GM23338 (cell line): ENCODE measurements around the gene PDGFRB. TPM values are rescaled to one million over a fixed set of nuclear protein-coding genes. Genes with fewer than 3 reads are reported as not detected.
A peak's percentile ranks its signal among the peaks of the same experiment; 100 is the strongest.

ENCODE experiments used
- ATAC-seq: fragments of 200-7000 bp; cut with Tn5 transposase; 3 replicates; pipeline ENCODE4 v1.9.1; 2020
- DNase-seq: peaks from one replicate; pipeline ENCODE4 v3.0.0-alpha.2; 2015; ENCODE audit warnings: low spot score
- H2AFZ ChIP-seq: fragments of 200-600 bp; sonication (generic); 2 replicates; pipeline ENCODE4 v1.8.0; 2016; ENCODE audit warnings: antibody characterized with exemption, mild to moderate bottlenecking, moderate library complexity
- H3F3A ChIP-seq: fragments of 200-600 bp; sonication (generic); replicated peaks from 2 replicates; pipeline ENCODE4 v1.8.0; 2017; ENCODE audit warnings: antibody characterized with exemption, mixed run types, low read depth
- H3K27ac ChIP-seq: fragments of 200-600 bp; sonication (generic); 2 replicates; pipeline ENCODE4 v1.6.1; 2016; ENCODE audit warnings: low read depth
- H3K27me3 ChIP-seq: fragments of 200-600 bp; sonication (generic); 2 replicates; pipeline ENCODE4 v1.8.0; 2016; ENCODE audit warnings: mild to moderate bottlenecking, mixed run types, moderate library complexity; ENCODE audit not compliant: insufficient read depth
- H3K36me3 ChIP-seq: fragments of 200-600 bp; sonication (generic); 2 replicates; pipeline ENCODE4 v1.8.0; 2016; ENCODE audit warnings: mild to moderate bottlenecking; ENCODE audit not compliant: insufficient read depth
- H3K4me1 ChIP-seq: fragments of 200-600 bp; sonication (generic); 2 replicates; pipeline ENCODE4 v1.8.0; 2016; ENCODE audit warnings: mild to moderate bottlenecking, moderate library complexity; ENCODE audit not compliant: insufficient read depth
- H3K4me2 ChIP-seq: fragments of 200-600 bp; sonication (generic); 2 replicates; pipeline ENCODE4 v1.7.1; 2017; ENCODE audit warnings: mixed run types
- H3K4me3 ChIP-seq: fragments of 200-600 bp; sonication (generic); 2 replicates; pipeline ENCODE4 v1.6.1; 2016; ENCODE audit warnings: mixed run types
- H3K79me2 ChIP-seq: fragments of 200-600 bp; sonication (generic); replicated peaks from 2 replicates; pipeline ENCODE4 v1.8.0; 2017; ENCODE audit warnings: mild to moderate bottlenecking; ENCODE audit not compliant: insufficient read depth
- H3K9me2 ChIP-seq: fragments of 200-600 bp; sonication (generic); 2 replicates; pipeline ENCODE4 v1.8.0; 2017; ENCODE audit not compliant: insufficient read depth
- H4K20me1 ChIP-seq: fragments of 200-600 bp; sonication (generic); replicated peaks from 2 replicates; pipeline ENCODE4 v1.8.0; 2017; ENCODE audit warnings: mild to moderate bottlenecking; ENCODE audit not compliant: insufficient read depth
- H3K27ac Mint-ChIP-seq: 2 replicates; pipeline ENCODE4 v1.8.0; 2020; ENCODE audit warnings: inconsistent platforms, mild to moderate bottlenecking, moderate library complexity, mixed read lengths
- H3K27me3 Mint-ChIP-seq: 3 replicates; pipeline ENCODE4 v1.8.0; 2022; ENCODE audit warnings: low read depth, mild to moderate bottlenecking, moderate library complexity, mixed read lengths, inconsistent platforms; ENCODE audit not compliant: insufficient read depth, poor library complexity
- H3K36me3 Mint-ChIP-seq: 3 replicates; pipeline ENCODE4 v1.8.0; 2021; ENCODE audit warnings: low read depth, mild to moderate bottlenecking, inconsistent platforms, moderate library complexity, mixed read lengths
- H3K4me1 Mint-ChIP-seq: 3 replicates; pipeline ENCODE4 v1.8.0; 2020; ENCODE audit warnings: mild to moderate bottlenecking, inconsistent platforms, mixed read lengths
- H3K4me3 Mint-ChIP-seq: 3 replicates; pipeline ENCODE4 v1.8.0; 2021; ENCODE audit warnings: moderate library complexity, mild to moderate bottlenecking, inconsistent platforms, mixed read lengths
- H3K9me3 Mint-ChIP-seq: 3 replicates; pipeline ENCODE4 v1.8.0; 2020; ENCODE audit warnings: moderate library complexity, mild to moderate bottlenecking, inconsistent platforms, mixed read lengths
- EZH2phosphoT487 ChIP-seq: fragments of 200-600 bp; sonication (generic); IDR thresholded peaks from one replicate; pipeline ENCODE4 v1.8.1; 2018; ENCODE audit warnings: antibody characterized with exemption; ENCODE audit not compliant: unreplicated experiment
- STAT1 ChIP-seq: IDR thresholded peaks from one replicate; pipeline ENCODE4 v1.6.1; 2016; ENCODE audit warnings: antibody characterized with exemption; ENCODE audit not compliant: unreplicated experiment
- polyA plus RNA-seq: library from polyadenylated mRNA; unstranded; fragments of >200 nt; fragmentation: Nextera tagmentation; extraction: Ambion mirVana; gene quantifications from 2 replicates; pipeline ENCODE4 v1.2.1, GENCODE V29; 2016
- total RNA-seq: library from RNA; depleted of rRNA; stranded (reverse); fragments of >200 nt; shearing (Covaris generic); gene quantifications from 2 replicates; pipeline ENCODE4 v1.2.3, GENCODE V29; 2014
- TF ChIP-seq, protein P1 (sequence below): IDR thresholded peaks from one replicate; pipeline ENCODE4 v1.6.1; 2018; ENCODE audit warnings: antibody characterized with exemption; ENCODE audit not compliant: unreplicated experiment
- TF ChIP-seq, protein P2 (sequence below), 2 experiments: fragments of 200-600 bp in 1 of 2; sonication (generic) in 1 of 2; conservative IDR thresholded peaks; 2 replicates each; pipeline versions ENCODE4 v1.5.1 to v1.6.1; 2016 to 2017; ENCODE audit warnings: antibody characterized with exemption in 2 of 2, low read depth in 2 of 2, mild to moderate bottlenecking in 2 of 2, moderate library complexity in 1 of 2
- TF ChIP-seq, protein P3 (sequence below): fragments of 250-450 bp; sonication (Bioruptor Pico); IDR thresholded peaks from 2 replicates; pipeline ENCODE4 v1.5.0; 2020; ENCODE audit warnings: mild to moderate bottlenecking, moderate library complexity

The PDGFRB gene
- total and polyA plus RNA-seq, 2 experiments from 2014 or later, result 4.5 to 11.3 TPM

DNA sequence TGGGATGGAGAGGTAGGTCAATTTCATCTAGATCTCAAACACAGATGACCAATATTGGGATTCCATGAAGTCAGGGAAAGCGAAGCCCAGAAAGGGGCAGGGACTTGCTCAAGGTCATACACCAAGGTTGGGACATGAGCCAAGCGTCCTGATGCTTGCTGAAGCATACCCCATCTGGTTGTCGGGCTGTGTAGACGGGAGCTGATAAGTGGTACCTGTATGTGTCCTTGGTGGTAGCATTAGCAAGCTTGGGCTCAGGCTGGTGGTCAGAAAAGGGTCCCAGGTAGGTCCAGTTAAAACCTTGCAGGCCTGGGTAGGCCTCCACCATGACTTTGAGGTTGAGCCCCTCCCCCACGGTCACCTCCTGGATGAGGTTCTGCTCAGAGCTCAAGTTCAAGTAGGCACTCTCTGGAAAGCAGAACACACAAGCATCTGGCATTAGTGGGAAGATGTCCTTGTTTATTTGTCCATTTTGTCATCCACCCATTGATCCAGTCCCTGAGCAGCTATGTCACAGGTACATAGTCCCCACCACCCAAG is 82.5 kb downstream of the PDGFRB start (continued):
- TF ChIP-seq, protein P1, sequence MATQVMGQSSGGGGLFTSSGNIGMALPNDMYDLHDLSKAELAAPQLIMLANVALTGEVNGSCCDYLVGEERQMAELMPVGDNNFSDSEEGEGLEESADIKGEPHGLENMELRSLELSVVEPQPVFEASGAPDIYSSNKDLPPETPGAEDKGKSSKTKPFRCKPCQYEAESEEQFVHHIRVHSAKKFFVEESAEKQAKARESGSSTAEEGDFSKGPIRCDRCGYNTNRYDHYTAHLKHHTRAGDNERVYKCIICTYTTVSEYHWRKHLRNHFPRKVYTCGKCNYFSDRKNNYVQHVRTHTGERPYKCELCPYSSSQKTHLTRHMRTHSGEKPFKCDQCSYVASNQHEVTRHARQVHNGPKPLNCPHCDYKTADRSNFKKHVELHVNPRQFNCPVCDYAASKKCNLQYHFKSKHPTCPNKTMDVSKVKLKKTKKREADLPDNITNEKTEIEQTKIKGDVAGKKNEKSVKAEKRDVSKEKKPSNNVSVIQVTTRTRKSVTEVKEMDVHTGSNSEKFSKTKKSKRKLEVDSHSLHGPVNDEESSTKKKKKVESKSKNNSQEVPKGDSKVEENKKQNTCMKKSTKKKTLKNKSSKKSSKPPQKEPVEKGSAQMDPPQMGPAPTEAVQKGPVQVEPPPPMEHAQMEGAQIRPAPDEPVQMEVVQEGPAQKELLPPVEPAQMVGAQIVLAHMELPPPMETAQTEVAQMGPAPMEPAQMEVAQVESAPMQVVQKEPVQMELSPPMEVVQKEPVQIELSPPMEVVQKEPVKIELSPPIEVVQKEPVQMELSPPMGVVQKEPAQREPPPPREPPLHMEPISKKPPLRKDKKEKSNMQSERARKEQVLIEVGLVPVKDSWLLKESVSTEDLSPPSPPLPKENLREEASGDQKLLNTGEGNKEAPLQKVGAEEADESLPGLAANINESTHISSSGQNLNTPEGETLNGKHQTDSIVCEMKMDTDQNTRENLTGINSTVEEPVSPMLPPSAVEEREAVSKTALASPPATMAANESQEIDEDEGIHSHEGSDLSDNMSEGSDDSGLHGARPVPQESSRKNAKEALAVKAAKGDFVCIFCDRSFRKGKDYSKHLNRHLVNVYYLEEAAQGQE, result no peak
- no peak for TF ChIP-seq STAT1
- TF ChIP-seq, protein P2, sequence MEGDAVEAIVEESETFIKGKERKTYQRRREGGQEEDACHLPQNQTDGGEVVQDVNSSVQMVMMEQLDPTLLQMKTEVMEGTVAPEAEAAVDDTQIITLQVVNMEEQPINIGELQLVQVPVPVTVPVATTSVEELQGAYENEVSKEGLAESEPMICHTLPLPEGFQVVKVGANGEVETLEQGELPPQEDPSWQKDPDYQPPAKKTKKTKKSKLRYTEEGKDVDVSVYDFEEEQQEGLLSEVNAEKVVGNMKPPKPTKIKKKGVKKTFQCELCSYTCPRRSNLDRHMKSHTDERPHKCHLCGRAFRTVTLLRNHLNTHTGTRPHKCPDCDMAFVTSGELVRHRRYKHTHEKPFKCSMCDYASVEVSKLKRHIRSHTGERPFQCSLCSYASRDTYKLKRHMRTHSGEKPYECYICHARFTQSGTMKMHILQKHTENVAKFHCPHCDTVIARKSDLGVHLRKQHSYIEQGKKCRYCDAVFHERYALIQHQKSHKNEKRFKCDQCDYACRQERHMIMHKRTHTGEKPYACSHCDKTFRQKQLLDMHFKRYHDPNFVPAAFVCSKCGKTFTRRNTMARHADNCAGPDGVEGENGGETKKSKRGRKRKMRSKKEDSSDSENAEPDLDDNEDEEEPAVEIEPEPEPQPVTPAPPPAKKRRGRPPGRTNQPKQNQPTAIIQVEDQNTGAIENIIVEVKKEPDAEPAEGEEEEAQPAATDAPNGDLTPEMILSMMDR (conservative IDR thresholded peaks at IDR 0.05; ENCODE audit: low read depth in 2 of 2), result no peak

DNA sequence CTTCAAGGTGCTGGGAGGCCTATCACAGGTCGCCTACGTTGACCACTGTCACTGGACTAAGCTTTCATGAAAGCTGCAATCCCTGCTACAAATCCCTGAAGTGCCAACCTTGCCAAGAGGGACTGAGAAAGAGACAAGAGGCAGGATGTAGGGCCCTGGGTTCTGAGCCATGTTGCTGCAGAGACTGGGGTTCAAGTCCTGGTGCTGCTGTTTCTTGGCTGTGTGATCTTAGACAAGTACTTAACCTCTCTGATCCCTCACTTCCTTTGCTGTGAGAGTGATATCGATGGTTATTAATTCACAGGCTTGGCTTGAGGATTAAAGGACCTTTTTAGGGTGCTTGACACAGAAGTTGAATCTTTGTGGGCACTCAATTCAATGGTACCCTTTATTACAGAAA is 84.8 kb downstream of the PDGFRB start:
- Mint-ChIP-seq H3K4me1 (no peaks in the 10 kb centered on the region), H3K27me3 (peaks cover 3% of the 10 kb centered on the region), H3K36me3 (no peaks in the 10 kb centered on the region), H3K27ac (no peak overlapping the region), H3K4me3 (no peak overlapping the region), H3K9me3 (no peaks in the 10 kb centered on the region)
- Histone ChIP-seq H3K4me3 (no peak overlapping the region), H3F3A (no peaks in the 10 kb centered on the region), H2AFZ (no peak overlapping the region), H3K27ac (no peak overlapping the region), H3K27me3 (no peaks in the 10 kb centered on the region), H4K20me1 (no peaks in the 10 kb centered on the region), H3K9me2 (peaks cover 4% of the 10 kb centered on the region; the same call in 1 of the 2 replicates), H3K36me3 (no peaks in the 10 kb centered on the region), H3K79me2 (no peaks in the 10 kb centered on the region), H3K4me1 (no peaks in the 10 kb centered on the region), H3K4me2 (no peak overlapping the region)
- DNase-seq (no peak), ATAC-seq (no peak)
- TF ChIP-seq EZH2phosphoT487, result no peak

DNA sequence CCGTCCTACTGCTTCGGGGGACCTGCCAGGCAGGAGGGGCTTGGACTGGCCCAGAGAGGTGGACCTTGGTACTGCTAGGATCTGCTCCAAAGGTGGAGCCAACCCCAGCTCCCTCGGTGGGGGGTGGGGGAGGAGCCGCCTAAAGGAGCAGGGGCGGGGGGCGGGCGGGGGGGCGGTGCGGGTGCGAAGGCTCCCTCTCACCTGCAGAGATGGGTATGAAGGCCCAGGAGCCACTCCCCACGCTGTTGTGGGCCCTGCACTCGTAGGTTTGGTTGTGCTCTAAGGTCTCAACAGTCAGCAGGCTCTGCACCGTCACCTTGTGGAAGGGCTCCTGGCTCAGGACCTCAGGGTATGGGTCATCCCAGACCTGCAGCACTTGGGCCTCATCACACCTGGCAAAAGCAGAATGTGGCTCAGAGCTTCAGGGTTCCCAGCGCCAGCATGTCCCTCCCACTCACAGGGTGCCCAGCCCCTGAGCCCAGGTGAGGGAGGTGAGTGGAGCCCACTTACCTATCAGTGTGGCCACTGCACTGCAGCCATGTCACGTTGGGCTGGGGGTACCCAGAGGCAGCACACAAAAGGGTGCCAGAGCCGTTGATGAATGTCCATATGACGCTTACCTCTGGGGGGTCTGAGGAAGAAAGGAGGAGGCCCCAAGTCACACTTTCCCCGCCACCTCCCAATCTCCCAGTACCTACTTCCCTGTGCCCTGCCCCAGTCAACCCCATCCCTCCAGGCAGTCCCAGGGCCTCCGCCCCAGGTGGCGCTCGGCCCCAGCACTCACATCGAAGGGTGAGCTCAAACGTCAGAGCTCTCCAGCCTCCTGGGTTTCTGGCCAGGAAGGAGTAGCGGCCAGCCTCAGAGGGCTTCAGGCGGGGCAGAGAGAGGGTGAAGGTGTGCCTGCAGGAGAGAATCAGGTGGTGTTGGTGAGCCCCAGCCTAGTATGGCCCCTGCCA is 85.7 kb downstream of the PDGFRB start:
- Histone ChIP-seq H3K4me2 (no peak overlapping the region), H3F3A (no peaks in the 10 kb centered on the region), H2AFZ (peak overlapping the region; percentile 38; the same call in 1 of the 2 replicates), H3K9me2 (peaks cover 4% of the 10 kb centered on the region; the same call in 1 of the 2 replicates), H3K4me1 (no peaks in the 10 kb centered on the region), H3K27me3 (no peaks in the 10 kb centered on the region), H4K20me1 (no peaks in the 10 kb centered on the region), H3K36me3 (no peaks in the 10 kb centered on the region), H3K79me2 (no peaks in the 10 kb centered on the region), H3K4me3 (no peak overlapping the region), H3K27ac (no peak overlapping the region)
- Mint-ChIP-seq H3K4me3 (no peak overlapping the region), H3K9me3 (no peaks in the 10 kb centered on the region), H3K27ac (no peak overlapping the region), H3K4me1 (no peaks in the 10 kb centered on the region), H3K36me3 (no peaks in the 10 kb centered on the region), H3K27me3 (peaks cover 3% of the 10 kb centered on the region)
- ATAC-seq (peak; percentile 79), DNase-seq (peak; percentile 24)
- TF ChIP-seq, protein P3, sequence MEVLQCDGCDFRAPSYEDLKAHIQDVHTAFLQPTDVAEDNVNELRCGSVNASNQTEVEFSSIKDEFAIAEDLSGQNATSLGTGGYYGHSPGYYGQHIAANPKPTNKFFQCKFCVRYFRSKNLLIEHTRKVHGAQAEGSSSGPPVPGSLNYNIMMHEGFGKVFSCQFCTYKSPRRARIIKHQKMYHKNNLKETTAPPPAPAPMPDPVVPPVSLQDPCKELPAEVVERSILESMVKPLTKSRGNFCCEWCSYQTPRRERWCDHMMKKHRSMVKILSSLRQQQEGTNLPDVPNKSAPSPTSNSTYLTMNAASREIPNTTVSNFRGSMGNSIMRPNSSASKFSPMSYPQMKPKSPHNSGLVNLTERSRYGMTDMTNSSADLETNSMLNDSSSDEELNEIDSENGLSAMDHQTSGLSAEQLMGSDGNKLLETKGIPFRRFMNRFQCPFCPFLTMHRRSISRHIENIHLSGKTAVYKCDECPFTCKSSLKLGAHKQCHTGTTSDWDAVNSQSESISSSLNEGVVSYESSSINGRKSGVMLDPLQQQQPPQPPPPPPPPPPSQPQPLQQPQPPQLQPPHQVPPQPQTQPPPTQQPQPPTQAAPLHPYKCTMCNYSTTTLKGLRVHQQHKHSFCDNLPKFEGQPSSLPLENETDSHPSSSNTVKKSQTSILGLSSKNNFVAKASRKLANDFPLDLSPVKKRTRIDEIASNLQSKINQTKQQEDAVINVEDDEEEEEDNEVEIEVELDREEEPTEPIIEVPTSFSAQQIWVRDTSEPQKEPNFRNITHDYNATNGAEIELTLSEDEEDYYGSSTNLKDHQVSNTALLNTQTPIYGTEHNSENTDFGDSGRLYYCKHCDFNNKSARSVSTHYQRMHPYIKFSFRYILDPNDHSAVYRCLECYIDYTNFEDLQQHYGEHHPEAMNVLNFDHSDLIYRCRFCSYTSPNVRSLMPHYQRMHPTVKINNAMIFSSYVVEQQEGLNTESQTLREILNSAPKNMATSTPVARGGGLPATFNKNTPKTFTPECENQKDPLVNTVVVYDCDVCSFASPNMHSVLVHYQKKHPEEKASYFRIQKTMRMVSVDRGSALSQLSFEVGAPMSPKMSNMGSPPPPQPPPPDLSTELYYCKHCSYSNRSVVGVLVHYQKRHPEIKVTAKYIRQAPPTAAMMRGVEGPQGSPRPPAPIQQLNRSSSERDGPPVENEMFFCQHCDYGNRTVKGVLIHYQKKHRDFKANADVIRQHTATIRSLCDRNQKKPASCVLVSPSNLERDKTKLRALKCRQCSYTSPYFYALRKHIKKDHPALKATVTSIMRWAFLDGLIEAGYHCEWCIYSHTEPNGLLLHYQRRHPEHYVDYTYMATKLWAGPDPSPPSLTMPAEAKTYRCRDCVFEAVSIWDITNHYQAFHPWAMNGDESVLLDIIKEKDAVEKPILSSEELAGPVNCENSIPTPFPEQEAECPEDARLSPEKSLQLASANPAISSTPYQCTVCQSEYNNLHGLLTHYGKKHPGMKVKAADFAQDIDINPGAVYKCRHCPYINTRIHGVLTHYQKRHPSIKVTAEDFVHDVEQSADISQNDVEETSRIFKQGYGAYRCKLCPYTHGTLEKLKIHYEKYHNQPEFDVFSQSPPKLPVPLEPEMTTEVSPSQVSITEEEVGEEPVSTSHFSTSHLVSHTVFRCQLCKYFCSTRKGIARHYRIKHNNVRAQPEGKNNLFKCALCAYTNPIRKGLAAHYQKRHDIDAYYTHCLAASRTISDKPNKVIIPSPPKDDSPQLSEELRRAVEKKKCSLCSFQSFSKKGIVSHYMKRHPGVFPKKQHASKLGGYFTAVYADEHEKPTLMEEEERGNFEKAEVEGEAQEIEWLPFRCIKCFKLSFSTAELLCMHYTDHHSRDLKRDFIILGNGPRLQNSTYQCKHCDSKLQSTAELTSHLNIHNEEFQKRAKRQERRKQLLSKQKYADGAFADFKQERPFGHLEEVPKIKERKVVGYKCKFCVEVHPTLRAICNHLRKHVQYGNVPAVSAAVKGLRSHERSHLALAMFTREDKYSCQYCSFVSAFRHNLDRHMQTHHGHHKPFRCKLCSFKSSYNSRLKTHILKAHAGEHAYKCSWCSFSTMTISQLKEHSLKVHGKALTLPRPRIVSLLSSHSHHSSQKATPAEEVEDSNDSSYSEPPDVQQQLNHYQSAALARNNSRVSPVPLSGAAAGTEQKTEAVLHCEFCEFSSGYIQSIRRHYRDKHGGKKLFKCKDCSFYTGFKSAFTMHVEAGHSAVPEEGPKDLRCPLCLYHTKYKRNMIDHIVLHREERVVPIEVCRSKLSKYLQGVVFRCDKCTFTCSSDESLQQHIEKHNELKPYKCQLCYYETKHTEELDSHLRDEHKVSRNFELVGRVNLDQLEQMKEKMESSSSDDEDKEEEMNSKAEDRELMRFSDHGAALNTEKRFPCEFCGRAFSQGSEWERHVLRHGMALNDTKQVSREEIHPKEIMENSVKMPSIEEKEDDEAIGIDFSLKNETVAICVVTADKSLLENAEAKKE (CRISPR knock-in tag), result no peak
